ENCODE data around the gene PEX1. TPM values are rescaled to one million over a fixed set of nuclear protein-coding genes. Genes with fewer than 3 reads are reported as not detected.

Gene PEX1
- total and polyA plus RNA-seq, 9 of the 15 experiments (the other 6 are each of a cell fraction or from before 2014, with no cell fraction given): 9.4 to 32.2 (median 19.9) TPM

DNA sequence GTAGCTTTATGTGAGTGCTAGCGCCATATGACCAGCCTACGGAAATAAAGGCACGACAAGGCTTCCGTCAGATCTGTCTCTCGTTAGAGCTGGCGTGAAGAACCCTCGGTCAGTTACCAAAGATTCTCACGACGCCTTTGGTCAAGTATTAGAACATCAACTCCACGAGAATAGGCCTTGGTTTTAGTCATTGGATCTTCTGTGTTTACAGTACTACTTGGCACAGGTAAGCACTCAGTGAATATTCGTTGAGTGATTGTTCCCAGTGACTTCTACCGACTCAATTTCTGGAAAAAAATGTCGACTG, 591 bp upstream of the PEX1 start (continued):
- TF ChIP-seq CCNT2 (IDR thresholded peaks at IDR 0.05; ENCODE audit: borderline replicate concordance, extremely low read depth, insufficient read length, low read depth, low read length): no peak
- TF ChIP-seq CBFB (CRISPR knock-in tag; IDR thresholded peaks at IDR 0.05): 0 out of 2 replicates have a peak, but pooled peaks have one; percentile 35
- TF ChIP-seq TGIF2 (CRISPR knock-in tag; IDR thresholded peaks at IDR 0.05): no peak
- TF ChIP-seq TSC22D4 (tag; IDR thresholded peaks at IDR 0.05): no peak
- no peak for TF ChIP-seq GABPB2 (CRISPR knock-in tag; conservative IDR thresholded peaks at IDR 0.05)
- no peak for TF ChIP-seq MEF2D (tag; conservative IDR thresholded peaks at IDR 0.05; ENCODE audit: low read depth)
- TF ChIP-seq, protein P1, sequence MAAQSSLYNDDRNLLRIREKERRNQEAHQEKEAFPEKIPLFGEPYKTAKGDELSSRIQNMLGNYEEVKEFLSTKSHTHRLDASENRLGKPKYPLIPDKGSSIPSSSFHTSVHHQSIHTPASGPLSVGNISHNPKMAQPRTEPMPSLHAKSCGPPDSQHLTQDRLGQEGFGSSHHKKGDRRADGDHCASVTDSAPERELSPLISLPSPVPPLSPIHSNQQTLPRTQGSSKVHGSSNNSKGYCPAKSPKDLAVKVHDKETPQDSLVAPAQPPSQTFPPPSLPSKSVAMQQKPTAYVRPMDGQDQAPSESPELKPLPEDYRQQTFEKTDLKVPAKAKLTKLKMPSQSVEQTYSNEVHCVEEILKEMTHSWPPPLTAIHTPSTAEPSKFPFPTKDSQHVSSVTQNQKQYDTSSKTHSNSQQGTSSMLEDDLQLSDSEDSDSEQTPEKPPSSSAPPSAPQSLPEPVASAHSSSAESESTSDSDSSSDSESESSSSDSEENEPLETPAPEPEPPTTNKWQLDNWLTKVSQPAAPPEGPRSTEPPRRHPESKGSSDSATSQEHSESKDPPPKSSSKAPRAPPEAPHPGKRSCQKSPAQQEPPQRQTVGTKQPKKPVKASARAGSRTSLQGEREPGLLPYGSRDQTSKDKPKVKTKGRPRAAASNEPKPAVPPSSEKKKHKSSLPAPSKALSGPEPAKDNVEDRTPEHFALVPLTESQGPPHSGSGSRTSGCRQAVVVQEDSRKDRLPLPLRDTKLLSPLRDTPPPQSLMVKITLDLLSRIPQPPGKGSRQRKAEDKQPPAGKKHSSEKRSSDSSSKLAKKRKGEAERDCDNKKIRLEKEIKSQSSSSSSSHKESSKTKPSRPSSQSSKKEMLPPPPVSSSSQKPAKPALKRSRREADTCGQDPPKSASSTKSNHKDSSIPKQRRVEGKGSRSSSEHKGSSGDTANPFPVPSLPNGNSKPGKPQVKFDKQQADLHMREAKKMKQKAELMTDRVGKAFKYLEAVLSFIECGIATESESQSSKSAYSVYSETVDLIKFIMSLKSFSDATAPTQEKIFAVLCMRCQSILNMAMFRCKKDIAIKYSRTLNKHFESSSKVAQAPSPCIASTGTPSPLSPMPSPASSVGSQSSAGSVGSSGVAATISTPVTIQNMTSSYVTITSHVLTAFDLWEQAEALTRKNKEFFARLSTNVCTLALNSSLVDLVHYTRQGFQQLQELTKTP (IDR thresholded peaks at IDR 0.05; ENCODE audit: low read depth in 1 of 2, partially characterized antibody in 2 of 2): peak in 1 of 2 experiments; percentile 18
- TF ChIP-seq, protein P2, sequence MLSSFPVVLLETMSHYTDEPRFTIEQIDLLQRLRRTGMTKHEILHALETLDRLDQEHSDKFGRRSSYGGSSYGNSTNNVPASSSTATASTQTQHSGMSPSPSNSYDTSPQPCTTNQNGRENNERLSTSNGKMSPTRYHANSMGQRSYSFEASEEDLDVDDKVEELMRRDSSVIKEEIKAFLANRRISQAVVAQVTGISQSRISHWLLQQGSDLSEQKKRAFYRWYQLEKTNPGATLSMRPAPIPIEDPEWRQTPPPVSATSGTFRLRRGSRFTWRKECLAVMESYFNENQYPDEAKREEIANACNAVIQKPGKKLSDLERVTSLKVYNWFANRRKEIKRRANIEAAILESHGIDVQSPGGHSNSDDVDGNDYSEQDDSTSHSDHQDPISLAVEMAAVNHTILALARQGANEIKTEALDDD (IDR thresholded peaks at IDR 0.05): no peak
- no peak for TF ChIP-seq ZNF644 (tag; IDR thresholded peaks at IDR 0.05; ENCODE audit: low read depth)
- TF ChIP-seq HIVEP1 (CRISPR knock-in tag; IDR thresholded peaks at IDR 0.05): no peak
- TF ChIP-seq ZNF780A (CRISPR knock-in tag; IDR thresholded peaks at IDR 0.05): no peak
- TF ChIP-seq ZNF140 (CRISPR knock-in tag; IDR thresholded peaks at IDR 0.05): no peak
- no peak for TF ChIP-seq MEIS2 (IDR thresholded peaks at IDR 0.05; ENCODE audit: partially characterized antibody)
- TF ChIP-seq EP300 (IDR thresholded peaks at IDR 0.05; ENCODE audit: low read length): no peak
- TF ChIP-seq NR2C2 (CRISPR knock-in tag; IDR thresholded peaks at IDR 0.05): no peak
- no peak for TF ChIP-seq NR2C2 (tag; IDR thresholded peaks at IDR 0.05)
- peak; percentile 81; the same call in 1 of the 2 replicates for TF ChIP-seq ZNF695 (CRISPR knock-in tag; IDR thresholded peaks at IDR 0.05)
- no peak for TF ChIP-seq FOXK1 (CRISPR knock-in tag; IDR thresholded peaks at IDR 0.05; ENCODE audit: borderline replicate concordance)
- TF ChIP-seq, protein P3, sequence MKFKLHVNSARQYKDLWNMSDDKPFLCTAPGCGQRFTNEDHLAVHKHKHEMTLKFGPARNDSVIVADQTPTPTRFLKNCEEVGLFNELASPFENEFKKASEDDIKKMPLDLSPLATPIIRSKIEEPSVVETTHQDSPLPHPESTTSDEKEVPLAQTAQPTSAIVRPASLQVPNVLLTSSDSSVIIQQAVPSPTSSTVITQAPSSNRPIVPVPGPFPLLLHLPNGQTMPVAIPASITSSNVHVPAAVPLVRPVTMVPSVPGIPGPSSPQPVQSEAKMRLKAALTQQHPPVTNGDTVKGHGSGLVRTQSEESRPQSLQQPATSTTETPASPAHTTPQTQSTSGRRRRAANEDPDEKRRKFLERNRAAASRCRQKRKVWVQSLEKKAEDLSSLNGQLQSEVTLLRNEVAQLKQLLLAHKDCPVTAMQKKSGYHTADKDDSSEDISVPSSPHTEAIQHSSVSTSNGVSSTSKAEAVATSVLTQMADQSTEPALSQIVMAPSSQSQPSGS (CRISPR knock-in tag; IDR thresholded peaks at IDR 0.05): no peak
- TF ChIP-seq CBX2 (IDR thresholded peaks at IDR 0.05; ENCODE audit: insufficient read depth, low read length, poor library complexity, severe bottlenecking): no peak
- no peak for TF ChIP-seq ETV6 (IDR thresholded peaks at IDR 0.05; ENCODE audit: borderline replicate concordance in 1 of 2, low read depth in 2 of 2, low read length in 1 of 2)
- TF ChIP-seq ETV6 (CRISPR knock-in tag; IDR thresholded peaks at IDR 0.05; ENCODE audit: borderline replicate concordance): no peak
- TF ChIP-seq MCM3 (IDR thresholded peaks at IDR 0.05): no peak
- TF ChIP-seq KAT7 (CRISPR knock-in tag; IDR thresholded peaks at IDR 0.05; ENCODE audit: borderline replicate concordance): no peak
- TF ChIP-seq TCF7L2 (IDR thresholded peaks at IDR 0.05; ENCODE audit: low read depth, low read length): no peak

All from K562 (cell line).